Hepatocyte (in vitro differentiated cells): ENCODE results near the gene FLAD1. TPM values are rescaled to one million over a fixed set of nuclear protein-coding genes. Genes with fewer than 3 reads are reported as not detected.

Experiments
- DNase-seq: peaks from one replicate; pipeline ENCODE4 v3.0.0-alpha.2; 2016; ENCODE audit warnings: low spot score
- H2AFZ ChIP-seq: fragments of 200-600 bp; sonication (generic); 2 replicates; pipeline ENCODE4 v1.6.0; 2016; ENCODE audit warnings: antibody characterized with exemption, mild to moderate bottlenecking
- H3K27ac ChIP-seq: fragments of 200-600 bp; sonication (generic); 2 replicates; pipeline ENCODE4 v1.5.1; 2016; ENCODE audit warnings: mild to moderate bottlenecking
- H3K27me3 ChIP-seq: fragments of 200-600 bp; sonication (generic); 2 replicates; pipeline ENCODE4 v1.6.1; 2016
- H3K36me3 ChIP-seq: fragments of 200-600 bp; sonication (generic); replicated peaks from 2 replicates; pipeline ENCODE4 v1.5.1; 2016; ENCODE audit warnings: low read depth; ENCODE audit not compliant: insufficient read depth
- H3K4me1 ChIP-seq: fragments of 200-600 bp; sonication (generic); 2 replicates; pipeline ENCODE4 v1.5.1; 2016; ENCODE audit warnings: mild to moderate bottlenecking, moderate library complexity; ENCODE audit not compliant: insufficient read depth
- H3K4me2 ChIP-seq: fragments of 200-600 bp; sonication (generic); 2 replicates; pipeline ENCODE4 v1.6.0; 2016
- H3K4me3 ChIP-seq: fragments of 200-600 bp; sonication (generic); 2 replicates; pipeline ENCODE4 v1.5.1; 2016; ENCODE audit warnings: mild to moderate bottlenecking
- H3K79me2 ChIP-seq: fragments of 200-600 bp; sonication (generic); 2 replicates; pipeline ENCODE4 v1.6.0; 2017; ENCODE audit warnings: mild to moderate bottlenecking
- H3K9me2 ChIP-seq: fragments of 200-600 bp; sonication (generic); replicated peaks from 2 replicates; pipeline ENCODE4 v1.6.0; 2017; ENCODE audit warnings: mild to moderate bottlenecking; ENCODE audit not compliant: insufficient read depth
- H3K9me3 ChIP-seq: fragments of 200-600 bp; sonication (generic); 2 replicates; pipeline ENCODE4 v1.5.1; 2016; ENCODE audit warnings: low read depth, mild to moderate bottlenecking
- H4K20me1 ChIP-seq: fragments of 200-600 bp; sonication (generic); 2 replicates; pipeline ENCODE4 v1.6.0; 2016; ENCODE audit warnings: mild to moderate bottlenecking; ENCODE audit not compliant: insufficient read depth, poor library complexity, severe bottlenecking
- CTCF ChIP-seq: fragments of 200-600 bp; sonication (generic); IDR thresholded peaks from 2 replicates; pipeline ENCODE4 v1.5.1; 2016; ENCODE audit warnings: antibody characterized with exemption, mild to moderate bottlenecking; ENCODE audit not compliant: poor library complexity
- EZH2 ChIP-seq: fragments of 200-600 bp; sonication (generic); IDR thresholded peaks from 2 replicates; pipeline ENCODE4 v1.6.1; 2016; ENCODE audit warnings: antibody characterized with exemption, mild to moderate bottlenecking, borderline replicate concordance
- EZH2phosphoT487 ChIP-seq: fragments of 200-600 bp; sonication (generic); IDR thresholded peaks from one replicate; pipeline ENCODE4 v1.6.1; 2018; ENCODE audit warnings: antibody characterized with exemption, mild to moderate bottlenecking, low read depth, moderate library complexity; ENCODE audit not compliant: unreplicated experiment, severe bottlenecking
- WGBS: methylation state at CpG from one replicate; pipeline ENCODE4 v1.1.6; 2016; ENCODE audit warnings: low lambda C conversion rate; ENCODE audit errors: missing lambda C conversion rate; 5-methylcytosine and 5-hydroxymethylcytosine counted together
- polyA plus RNA-seq: library from polyadenylated mRNA; unstranded; fragments of >200 nt; fragmentation: Nextera tagmentation; extraction: Ambion mirVana; gene quantifications from 2 replicates; pipeline ENCODE4 v1.2.1, GENCODE V29; 2016
- total RNA-seq: library from RNA; depleted of rRNA; stranded (reverse); fragments of >200 nt; gene quantifications from 2 replicates; pipeline ENCODE4 v1.2.3, GENCODE V29; 2014

FLAD1 gene
- total and polyA plus RNA-seq, 2 experiments from 2014 or later = 25.6 to 45.1 TPM

GRCh38 chr1:154963643-154964042 is 19.5 kb upstream of the FLAD1 start:
- H3K4me2 ChIP-seq = no peak overlapping the region
- no peaks in the 10 kb centered on the region for H3K9me3 ChIP-seq
- peaks cover 19% of the 10 kb centered on the region for H3K4me1 ChIP-seq
- H3K36me3 ChIP-seq = no peaks in the 10 kb centered on the region
- peaks cover 82% of the 10 kb centered on the region for H3K79me2 ChIP-seq
- H3K4me3 ChIP-seq = no peak overlapping the region
- H3K27ac ChIP-seq = peak overlapping the region; percentile 12
- H3K27me3 ChIP-seq = no peaks in the 10 kb centered on the region
- TF ChIP-seq CTCF (no peak), EZH2 (no peak), EZH2phosphoT487 (no peak)
- no peaks in the 10 kb centered on the region for H4K20me1 ChIP-seq
- no peak for DNase-seq
- H2AFZ ChIP-seq = no peak overlapping the region
- no peaks in the 10 kb centered on the region for H3K9me2 ChIP-seq
- WGBS = 90% methylated on average over 8 of the region's 8 CpGs

GRCh38 chr1:154964359-154964758 is 18.8 kb upstream of the FLAD1 start:
- Histone ChIP-seq H3K4me2 (no peak overlapping the region), H3K27me3 (no peaks in the 10 kb centered on the region), H2AFZ (no peak overlapping the region), H3K27ac (peak overlapping the region; percentile 16), H3K9me2 (no peaks in the 10 kb centered on the region), H3K9me3 (no peaks in the 10 kb centered on the region), H3K79me2 (peaks cover 82% of the 10 kb centered on the region), H4K20me1 (no peaks in the 10 kb centered on the region), H3K4me3 (no peak overlapping the region), H3K4me1 (peaks cover 19% of the 10 kb centered on the region), H3K36me3 (no peaks in the 10 kb centered on the region)
- DNase-seq = no peak
- no peak for TF ChIP-seq CTCF
- TF ChIP-seq EZH2phosphoT487 = no peak
- TF ChIP-seq EZH2 = no peak
- WGBS = 98% methylated on average over 6 of the region's 6 CpGs

GRCh38 chr1:154966111-154966510 is 17.0 kb upstream of the FLAD1 start:
- Histone ChIP-seq H3K9me2 (no peaks in the 10 kb centered on the region), H2AFZ (no peak overlapping the region), H3K4me3 (no peak overlapping the region), H3K4me1 (peaks cover 13% of the 10 kb centered on the region), H3K27ac (no peak overlapping the region), H3K9me3 (no peaks in the 10 kb centered on the region), H3K4me2 (no peak overlapping the region), H3K27me3 (no peaks in the 10 kb centered on the region), H4K20me1 (no peaks in the 10 kb centered on the region), H3K79me2 (peaks cover 78% of the 10 kb centered on the region), H3K36me3 (no peaks in the 10 kb centered on the region)
- 91% methylated on average over 7 of the region's 7 CpGs for WGBS
- no peak for DNase-seq
- TF ChIP-seq CTCF (no peak), EZH2phosphoT487 (no peak), EZH2 (no peak)

GRCh38 chr1:154967331-154967950 is 15.7 kb upstream of the FLAD1 start:
- no peak for TF ChIP-seq CTCF
- no peak for TF ChIP-seq EZH2
- peaks cover 25% of the 10 kb centered on the region for H3K4me1 ChIP-seq

More at GRCh38 chr1:154967331-154967950, 15.7 kb upstream of the FLAD1 start:
- Histone ChIP-seq H3K9me2 (no peaks in the 10 kb centered on the region), H3K36me3 (no peaks in the 10 kb centered on the region), H3K4me2 (no peak overlapping the region), H3K9me3 (no peaks in the 10 kb centered on the region), H4K20me1 (no peaks in the 10 kb centered on the region), H3K27ac (no peak overlapping the region), H3K79me2 (peaks cover 83% of the 10 kb centered on the region), H3K4me3 (no peak overlapping the region), H2AFZ (no peak overlapping the region), H3K27me3 (no peaks in the 10 kb centered on the region)
- no peak for DNase-seq
- WGBS = 84% methylated on average over 5 of the region's 5 CpGs
